H1 (cell line): ENCODE measurements around the gene HIP1. TPM values are rescaled to one million over a fixed set of nuclear protein-coding genes. Genes with fewer than 3 reads are reported as not detected.
A peak's percentile ranks its signal among the peaks of the same experiment; 100 is the strongest.

Experiments
- CTCF ChIA-PET: fragments of 300-600 bp; sonication (Branson Sonifier 250); formaldehyde crosslinking; loops from one replicate; lab custom pipeline; 2021; ENCODE audit not compliant: partially characterized antibody; lab: Charles Lee
- POLR2A ChIA-PET: fragments of 300-600 bp; sonication (Branson Sonifier 250); formaldehyde crosslinking; loops from one replicate; lab custom pipeline; 2021; ENCODE audit warnings: inconsistent platforms; ENCODE audit not compliant: partially characterized antibody; lab: Charles Lee
- DNase-seq, 2 experiments: peaks; one replicate each; pipeline versions ENCODE4 v3.0.0 to v3.0.0-alpha.2; 2010 to 2022; ENCODE audit warnings: low spot score in 2 of 2, low read depth in 1 of 2, mixed read lengths in 1 of 2
- FAIRE-seq: peaks from 2 replicates; lab custom pipeline; 2011; peaks lifted over from hg19 to GRCh38; lab: Jason Lieb, UNC
- H2AFZ ChIP-seq: 2 replicates; pipeline ENCODE4 v1.8.1; 2012; ENCODE audit warnings: low read length, inconsistent platforms
- H2AK5ac ChIP-seq: 2 replicates; pipeline ENCODE4 v1.6.1; 2013; ENCODE audit warnings: low read depth, low read length
- H2BK120ac ChIP-seq: replicated peaks from 2 replicates; pipeline ENCODE3; 2013; ENCODE audit warnings: low read depth, low read length, inconsistent platforms
- H2BK12ac ChIP-seq: 2 replicates; pipeline ENCODE4 v1.6.1; 2013; ENCODE audit warnings: low read depth, low read length
- H2BK15ac ChIP-seq: 2 replicates; pipeline ENCODE4 v1.6.1; 2013; ENCODE audit warnings: low read length
- H2BK20ac ChIP-seq: 2 replicates; pipeline ENCODE4 v1.6.1; 2013; ENCODE audit warnings: low read length
- H2BK5ac ChIP-seq: 2 replicates; pipeline ENCODE4 v1.6.1; 2013; ENCODE audit warnings: low read depth, low read length
- H3K14ac ChIP-seq: 2 replicates; pipeline ENCODE4 v1.6.1; 2013; ENCODE audit warnings: inconsistent platforms; ENCODE audit not compliant: insufficient read length
- H3K18ac ChIP-seq: 2 replicates; pipeline ENCODE4 v1.6.1; 2013; ENCODE audit warnings: low read length; ENCODE audit errors: extremely low read depth
- H3K23ac ChIP-seq: 2 replicates; pipeline ENCODE4 v1.6.1; 2013; ENCODE audit warnings: inconsistent platforms; ENCODE audit not compliant: insufficient read length
- H3K23me2 ChIP-seq: 2 replicates; pipeline ENCODE4 v1.6.1; 2013; ENCODE audit warnings: low read depth, low read length
- H3K27ac ChIP-seq: 2 replicates; pipeline ENCODE4 v1.6.1; 2011; ENCODE audit warnings: low read depth, low read length, inconsistent platforms
- H3K27me3 ChIP-seq, 4 experiments: replicated peaks in 1 of 4; 1 replicate in 1 of 4; 2 replicates in 3 of 4; pipeline versions ENCODE4 v1.6.1 to v1.8.1; 2011 to 2013; ENCODE audit warnings: low read length in 3 of 4, mild to moderate bottlenecking in 3 of 4, inconsistent platforms in 2 of 4, mixed read lengths in 2 of 4, moderate library complexity in 1 of 4; ENCODE audit not compliant: control insufficient read depth in 3 of 4, insufficient read depth in 3 of 4; ENCODE audit errors: extremely low read depth in 1 of 4
- H3K36me3 ChIP-seq, 4 experiments: 2 replicates each; pipeline versions ENCODE4 v1.6.1 to v1.8.1; 2011 to 2013; ENCODE audit warnings: mild to moderate bottlenecking in 4 of 4, low read length in 3 of 4, moderate library complexity in 2 of 4, control low read depth in 1 of 4, inconsistent platforms in 1 of 4; ENCODE audit not compliant: insufficient read depth in 4 of 4, control insufficient read depth in 2 of 4
- H3K4ac ChIP-seq: replicated peaks from 2 replicates; pipeline ENCODE3; 2013; ENCODE audit warnings: low read length, low read depth, mixed read lengths, inconsistent platforms; ENCODE audit not compliant: insufficient read length
- H3K4me1 ChIP-seq, 4 experiments: replicated peaks in 1 of 4; 1 replicate in 1 of 4; 2 replicates in 3 of 4; pipeline versions ENCODE4 v1.6.1 to v1.8.1; 2011 to 2013; ENCODE audit warnings: low read length in 3 of 4, inconsistent platforms in 2 of 4, mixed read lengths in 1 of 4; ENCODE audit not compliant: insufficient read depth in 4 of 4, control insufficient read depth in 3 of 4
- H3K4me2 ChIP-seq, 2 experiments: 2 replicates each; pipeline versions ENCODE4 v1.6.1 to v1.8.1; 2011 to 2013; ENCODE audit warnings: low read depth in 2 of 2, low read length in 2 of 2, control low read depth in 1 of 2, inconsistent platforms in 1 of 2, mild to moderate bottlenecking in 1 of 2; ENCODE audit not compliant: insufficient read depth in 1 of 2
- H3K4me3 ChIP-seq, 4 experiments: fragments of 200-600, 300-600 bp in 1 of 4; sonication (generic), shearing (Covaris generic), sonication (Bioruptor Twin) in 1 of 4; 2 replicates each; pipeline versions ENCODE4 v1.5.1 to v1.8.1; 2011 to 2016; ENCODE audit warnings: low read length in 4 of 4, low read depth in 3 of 4, control low read depth in 2 of 4, inconsistent platforms in 2 of 4, mild to moderate bottlenecking in 2 of 4, mixed read lengths in 1 of 4, moderate library complexity in 1 of 4; ENCODE audit not compliant: insufficient read depth in 2 of 4; ENCODE audit errors: extremely low read depth in 1 of 4
- H3K56ac ChIP-seq: replicated peaks from 2 replicates; pipeline ENCODE3; 2013; ENCODE audit warnings: low read depth, mild to moderate bottlenecking, mixed read lengths, low read length, inconsistent platforms; ENCODE audit not compliant: insufficient read length
- H3K79me1 ChIP-seq: 2 replicates; pipeline ENCODE4 v1.6.1; 2013; ENCODE audit warnings: low read depth, low read length, control low read depth
- H3K79me2 ChIP-seq, 2 experiments: 2 replicates each; pipeline versions ENCODE4 v1.6.1 to v1.8.1; 2012 to 2013; ENCODE audit warnings: low read length in 2 of 2, mild to moderate bottlenecking in 2 of 2, inconsistent platforms in 1 of 2; ENCODE audit not compliant: insufficient read depth in 2 of 2, control insufficient read depth in 1 of 2
- H3K9ac ChIP-seq, 4 experiments: replicated peaks in 1 of 4; 1 replicate in 1 of 4; 2 replicates in 3 of 4; pipeline versions ENCODE4 v1.6.1 to v1.8.1; 2011 to 2013; ENCODE audit warnings: low read depth in 3 of 4, low read length in 3 of 4, control low read depth in 2 of 4, mild to moderate bottlenecking in 2 of 4, moderate library complexity in 2 of 4, inconsistent platforms in 1 of 4; ENCODE audit errors: extremely low read depth in 1 of 4
- H3K9me3 ChIP-seq, 2 experiments: 2 replicates each; pipeline versions ENCODE4 v1.6.1 to v1.8.1; 2012 to 2013; ENCODE audit warnings: mild to moderate bottlenecking in 2 of 2, moderate library complexity in 2 of 2, control low read depth in 1 of 2, inconsistent platforms in 1 of 2, low read depth in 1 of 2, low read length in 1 of 2, mixed read lengths in 1 of 2; ENCODE audit not compliant: insufficient read depth in 2 of 2
- H4K20me1 ChIP-seq, 2 experiments: replicated peaks in 1 of 2; 2 replicates each; pipeline versions ENCODE3 to v1.8.1; 2011 to 2013; ENCODE audit warnings: inconsistent platforms in 2 of 2, low read length in 2 of 2, mild to moderate bottlenecking in 1 of 2; ENCODE audit not compliant: insufficient read depth in 2 of 2, control insufficient read depth in 1 of 2
- H4K5ac ChIP-seq: 2 replicates; pipeline ENCODE4 v1.6.1; 2013; ENCODE audit warnings: low read length, low read depth, mixed read lengths, inconsistent platforms; ENCODE audit not compliant: insufficient read length
- H4K8ac ChIP-seq: 2 replicates; pipeline ENCODE4 v1.8.0; 2013; ENCODE audit warnings: mild to moderate bottlenecking, moderate library complexity, low read length, inconsistent platforms; ENCODE audit not compliant: insufficient read depth; ENCODE audit errors: extremely low read depth
- H4K91ac ChIP-seq: replicated peaks from 2 replicates; pipeline ENCODE3; 2013; ENCODE audit warnings: low read length, mixed read lengths, inconsistent platforms; ENCODE audit not compliant: insufficient read length
- ATF2 ChIP-seq: IDR thresholded peaks from 2 replicates; pipeline ENCODE4 v1.6.1; 2012; ENCODE audit warnings: low read length, inconsistent platforms
- CHD1 ChIP-seq: IDR thresholded peaks from 2 replicates; pipeline ENCODE4 v1.6.1; 2012; ENCODE audit warnings: low read depth, low read length, improper control_type of control experiment
- CHD2 ChIP-seq: IDR thresholded peaks from 2 replicates; pipeline ENCODE4 v1.6.1; 2012; ENCODE audit warnings: low read length, improper control_type of control experiment
- EP300 ChIP-seq, 2 experiments: IDR thresholded peaks; 1 replicate in 1 of 2; 2 replicates in 1 of 2; pipeline ENCODE4 v1.6.1; 2011 to 2012; ENCODE audit warnings: low read depth in 2 of 2, low read length in 2 of 2, mild to moderate bottlenecking in 2 of 2, borderline replicate concordance in 1 of 2, inconsistent platforms in 1 of 2, moderate library complexity in 1 of 2
- HDAC6 ChIP-seq: IDR thresholded peaks from one replicate; pipeline ENCODE4 v1.7.1; 2012; ENCODE audit warnings: low read depth, mild to moderate bottlenecking, inconsistent platforms, low read length, moderate library complexity
- KDM1A ChIP-seq: fragments of 200-600, 300-600 bp; sonication (generic); IDR thresholded peaks from 2 replicates; pipeline ENCODE4 v1.7.1; 2016; ENCODE audit warnings: mild to moderate bottlenecking, low read length, borderline replicate concordance
- KDM4A ChIP-seq: IDR thresholded peaks from one replicate; pipeline ENCODE4 v1.7.1; 2012; ENCODE audit warnings: low read depth, mild to moderate bottlenecking, moderate library complexity, low read length, inconsistent platforms; ENCODE audit not compliant: severe bottlenecking
- POLR2A ChIP-seq, 2 experiments: IDR thresholded peaks; 1 replicate in 1 of 2; 2 replicates in 1 of 2; pipeline ENCODE4 v1.6.1; 2011; ENCODE audit warnings: low read depth in 2 of 2, low read length in 2 of 2, mild to moderate bottlenecking in 2 of 2; ENCODE audit errors: control extremely low read depth in 1 of 2
- RXRA ChIP-seq: IDR thresholded peaks from 2 replicates; pipeline ENCODE4 v1.6.1; 2011; ENCODE audit warnings: low read depth, mild to moderate bottlenecking, low read length, moderate library complexity; ENCODE audit not compliant: insufficient read depth
- SP1 ChIP-seq: IDR thresholded peaks from 2 replicates; pipeline ENCODE4 v1.6.1; 2011; ENCODE audit warnings: low read depth, low read length
- SP4 ChIP-seq: IDR thresholded peaks from 2 replicates; pipeline ENCODE4 v1.6.1; 2012; ENCODE audit warnings: low read length, inconsistent platforms
- SRF ChIP-seq: IDR thresholded peaks from 2 replicates; pipeline ENCODE4 v1.6.1; 2011; ENCODE audit warnings: mild to moderate bottlenecking, low read depth, low read length, moderate library complexity
- TAF7 ChIP-seq: optimal IDR thresholded peaks from 2 replicates; pipeline ENCODE3; 2011; ENCODE audit warnings: low read depth, mild to moderate bottlenecking, inconsistent platforms, low read length, moderate library complexity, borderline replicate concordance
- WGBS, 2 experiments: shearing (Covaris generic) in 1 of 2; methylation state at CpG; one replicate each; pipeline versions ENCODE4 v1.1.6 to v1.1.7; 2013 to 2015; ENCODE audit warnings: low lambda C conversion rate in 2 of 2, mixed read lengths in 2 of 2, inconsistent platforms in 1 of 2, low coverage in 1 of 2, missing lambda C conversion rate in 1 of 2; ENCODE audit not compliant: insufficient replicate concordance in 2 of 2, insufficient coverage in 1 of 2, insufficient read length in 1 of 2; ENCODE audit errors: extremely low coverage in 1 of 2, missing lambda C conversion rate in 1 of 2; 5-methylcytosine and 5-hydroxymethylcytosine counted together
- polyA plus RNA-seq, 7 experiments: library from polyadenylated mRNA; depleted of rRNA in 3 of 7; stranded (reverse) in 5 of 7; unstranded in 2 of 7; fragments of >200 nt in 5 of 7; fragments of 200-250 nt in 2 of 7; gene quantifications; 1 replicate in 5 of 7; 2 replicates in 1 of 7; 4 replicates in 1 of 7; pipeline versions ENCODE4 v1.2.1 to v1.2.3, GENCODE V29; 2011 to 2013; ENCODE audit warnings: missing spikeins in 2 of 7, mixed read lengths in 2 of 7
- total RNA-seq: library from RNA; stranded (reverse); fragmentation: NEBNext Ultra II Directional; extraction: Animal tissue kit (Norgen Biotek cat#: 25700); gene quantifications from 2 replicates; pipeline ENCODE4 v1.2.1, GENCODE V29; 2021

HIP1 gene
- total and polyA plus RNA-seq, 2 of the 8 experiments (the other 6 are each of a cell fraction or from before 2014, with no cell fraction given) = 51.8 to 108 TPM

GRCh38 chr7:75583255-75583654 lies 155.5 kb downstream of the HIP1 start:
- no peak overlapping the region for H2BK20ac ChIP-seq
- POLR2A ChIA-PET = interaction anchor here (0.7 kb wide), 1 partner anchor 770 kb away, joined by 3 read pairs; no protein-coding TSS in a partner anchor
- WGBS, 2 experiments = 86% methylated on average over 12 of the region's 12 CpGs; no CpG with 5 or more reads in 1 of the 2 experiments
- H3K14ac ChIP-seq = no peak overlapping the region
- H3K23me2 ChIP-seq = no peaks in the 10 kb centered on the region
- H3K27me3 ChIP-seq = no peaks in the 10 kb centered on the region
- no peak overlapping the region for H2BK120ac ChIP-seq
- H3K18ac ChIP-seq = no peak overlapping the region
- H3K56ac ChIP-seq = no peak overlapping the region
- no peak overlapping the region for H3K4me3 ChIP-seq
- peaks cover 3 to 4% of the 10 kb centered on the region in 2 experiments for H4K20me1 ChIP-seq
- H4K5ac ChIP-seq = no peak overlapping the region
- H2BK15ac ChIP-seq = no peak overlapping the region
- H3K4ac ChIP-seq = no peak overlapping the region
- H4K91ac ChIP-seq = no peak overlapping the region
- no peak for TF ChIP-seq SRF
- no peak for TF ChIP-seq RXRA
- no peak for TF ChIP-seq POLR2A (IDR thresholded peaks at IDR 0.05; ENCODE audit: control extremely low read depth in 1 of 2, low read depth in 2 of 2, low read length in 2 of 2)
- TF ChIP-seq ATF2 = no peak
- TF ChIP-seq SP4 = no peak
- TF ChIP-seq TAF7 = no peak
- no peak for TF ChIP-seq EP300 (IDR thresholded peaks at IDR 0.05; ENCODE audit: borderline replicate concordance in 1 of 2, low read depth in 2 of 2, low read length in 2 of 2)
- no peak for TF ChIP-seq SP1
- TF ChIP-seq CHD2 = no peak
- TF ChIP-seq KDM4A = no peak
- TF ChIP-seq KDM1A = no peak
- TF ChIP-seq HDAC6 = no peak
- TF ChIP-seq CHD1 = no peak
- TF ChIP-seq, all 59 proteins: peak for 0
- Histone ChIP-seq H2BK12ac (no peak overlapping the region), H3K79me1 (no peaks in the 10 kb centered on the region), H3K36me3 (peaks cover 18 to 76% (median 47%) of the 10 kb centered on the region in 4 experiments; a peak in 7 of 8 replicates), H3K4me2 (no peak overlapping the region), H3K9ac (no peak overlapping the region), H2AFZ (no peak overlapping the region), H3K23ac (no peak overlapping the region), H4K8ac (no peak overlapping the region), H3K4me1 (no peaks in the 10 kb centered on the region), H3K9me3 (no peaks in the 10 kb centered on the region), H2AK5ac (no peak overlapping the region), H3K27ac (peak overlapping the region; percentile 50; the same call in 1 of the 2 replicates), H2BK5ac (no peak overlapping the region), H3K79me2 (no peaks in the 10 kb centered on the region)
- DNase-seq (no peak), FAIRE-seq (no peak)
- CTCF ChIA-PET = interaction anchor here (0.6 to 1.0 kb wide), 2 partner anchors 16 to 59 kb away, joined by 3 read pairs; no protein-coding TSS in a partner anchor
